Suprapubic skin (tissue), 4 donors: ENCODE measurements around the gene CEND1. TPM values are rescaled to one million over a fixed set of nuclear protein-coding genes. Genes with fewer than 3 reads are reported as not detected.

Source experiments
- DNase-seq, 2 donors: peaks; one replicate each; pipeline ENCODE4 v3.0.0-alpha.2; 2019; ENCODE audit warnings: low spot score in 2 of 2
- H3K27ac ChIP-seq: fragments of 200-600 bp; sonication (generic); one replicate; pipeline ENCODE4 v1.5.1; 2019
- H3K27me3 ChIP-seq: fragments of 200-600 bp; sonication (generic); one replicate; pipeline ENCODE4 v1.5.1; 2019
- H3K36me3 ChIP-seq: fragments of 200-600 bp; sonication (generic); one replicate; pipeline ENCODE4 v1.5.1; 2019
- H3K4me1 ChIP-seq: fragments of 200-600 bp; sonication (generic); one replicate; pipeline ENCODE4 v1.5.1; 2019
- H3K4me3 ChIP-seq: fragments of 200-600 bp; sonication (generic); one replicate; pipeline ENCODE4 v1.5.1; 2019; ENCODE audit warnings: mild to moderate bottlenecking
- H3K9me3 ChIP-seq: fragments of 200-600 bp; sonication (generic); one replicate; pipeline ENCODE4 v1.5.1; 2019
- EP300 ChIP-seq: sonication (generic); formaldehyde crosslinking; IDR thresholded peaks from one replicate; pipeline ENCODE4 v1.6.1; 2017; ENCODE audit warnings: antibody characterized with exemption
- POLR2A ChIP-seq, 2 donors: fragments of 450-650 bp; IDR thresholded peaks; one replicate each; pipeline ENCODE4 v1.6.1; 2017; ENCODE audit warnings: antibody characterized with exemption in 2 of 2, mild to moderate bottlenecking in 2 of 2, moderate library complexity in 2 of 2
- POLR2AphosphoS5 ChIP-seq, 3 donors: sonication (generic); formaldehyde crosslinking; IDR thresholded peaks; one replicate each; pipeline ENCODE4 v1.6.1; 2017; ENCODE audit warnings: antibody characterized with exemption in 3 of 3
- WGBS: methylation state at CpG from one replicate; pipeline ENCODE4 v1.1.5; 2018; 5-methylcytosine and 5-hydroxymethylcytosine counted together
- total RNA-seq, 4 donors: library from RNA; depleted of rRNA; stranded (reverse); fragments of >200 nt; gene quantifications; one replicate each; pipeline ENCODE4 v1.1.0, GENCODE V29; 2016
- TF ChIP-seq, protein P1 (sequence below), 2 donors: fragments of 200-600 bp in 1 of 2; fragments of 450-650 bp in 1 of 2; sonication (generic) in 1 of 2; IDR thresholded peaks; one replicate each; pipeline ENCODE4 v1.5.1; 2016 to 2019; ENCODE audit warnings: antibody characterized with exemption in 2 of 2, mild to moderate bottlenecking in 1 of 2, moderate library complexity in 1 of 2

Gene CEND1
- total RNA-seq, 4 donors from 2014 or later: not detected

DNA sequence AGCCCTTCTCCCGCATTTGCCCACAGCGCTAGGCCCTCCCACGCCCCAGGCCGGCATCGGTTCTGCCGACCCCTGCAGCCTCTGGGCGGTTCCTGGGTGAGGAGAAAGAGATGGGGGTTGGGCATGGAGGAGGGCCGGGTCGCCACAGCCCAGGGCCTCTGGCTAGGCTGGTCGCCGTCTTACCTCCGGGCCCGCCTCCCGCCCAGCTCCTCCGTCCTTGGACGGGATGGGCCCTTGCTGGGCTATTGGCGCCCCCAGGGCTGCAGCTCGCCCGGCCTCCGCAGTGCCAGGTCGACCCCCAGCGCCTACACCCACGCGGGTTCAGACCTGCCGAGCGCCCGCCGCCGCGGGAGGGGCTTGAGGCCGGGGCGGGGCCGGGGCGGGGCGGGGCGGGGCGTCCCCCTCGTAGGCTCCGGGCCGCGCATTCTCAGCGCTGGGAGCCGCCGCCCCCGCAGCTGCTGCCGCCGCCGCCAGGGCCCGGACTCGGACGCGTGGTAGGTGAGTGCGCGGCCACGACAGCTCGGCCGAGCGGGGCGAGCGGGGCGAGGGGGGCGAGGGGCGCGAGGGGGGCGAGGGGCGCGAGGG, 42.7 kb upstream of the CEND1 start, which contains the start of gene CD151:
Gene CD151 (plus strand): TSS at position 424 of the 585 bp plus-strand sequence. CDS start 3,118 bp downstream, outside the sequence.
- H3K9me3 ChIP-seq: no peaks in the 10 kb centered on the region
- TF ChIP-seq POLR2A (IDR thresholded peaks at IDR 0.05): no peak
- TF ChIP-seq, protein P1, sequence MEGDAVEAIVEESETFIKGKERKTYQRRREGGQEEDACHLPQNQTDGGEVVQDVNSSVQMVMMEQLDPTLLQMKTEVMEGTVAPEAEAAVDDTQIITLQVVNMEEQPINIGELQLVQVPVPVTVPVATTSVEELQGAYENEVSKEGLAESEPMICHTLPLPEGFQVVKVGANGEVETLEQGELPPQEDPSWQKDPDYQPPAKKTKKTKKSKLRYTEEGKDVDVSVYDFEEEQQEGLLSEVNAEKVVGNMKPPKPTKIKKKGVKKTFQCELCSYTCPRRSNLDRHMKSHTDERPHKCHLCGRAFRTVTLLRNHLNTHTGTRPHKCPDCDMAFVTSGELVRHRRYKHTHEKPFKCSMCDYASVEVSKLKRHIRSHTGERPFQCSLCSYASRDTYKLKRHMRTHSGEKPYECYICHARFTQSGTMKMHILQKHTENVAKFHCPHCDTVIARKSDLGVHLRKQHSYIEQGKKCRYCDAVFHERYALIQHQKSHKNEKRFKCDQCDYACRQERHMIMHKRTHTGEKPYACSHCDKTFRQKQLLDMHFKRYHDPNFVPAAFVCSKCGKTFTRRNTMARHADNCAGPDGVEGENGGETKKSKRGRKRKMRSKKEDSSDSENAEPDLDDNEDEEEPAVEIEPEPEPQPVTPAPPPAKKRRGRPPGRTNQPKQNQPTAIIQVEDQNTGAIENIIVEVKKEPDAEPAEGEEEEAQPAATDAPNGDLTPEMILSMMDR (IDR thresholded peaks at IDR 0.05): peak in 1 of 2 donors; percentile 15
- H3K27ac ChIP-seq: peak within 1 kb of the TSS; percentile 94
- peaks cover 80% of the 10 kb centered on the region for H3K4me1 ChIP-seq
- WGBS: no CpG with 5 or more reads among the region's 67 CpGs
- peaks cover 16% of the 10 kb centered on the region for H3K36me3 ChIP-seq
- DNase-seq: no peak
- peak within 1 kb of the TSS; percentile 85 for H3K4me3 ChIP-seq
- peaks cover 6% of the 10 kb centered on the region for H3K27me3 ChIP-seq

DNA sequence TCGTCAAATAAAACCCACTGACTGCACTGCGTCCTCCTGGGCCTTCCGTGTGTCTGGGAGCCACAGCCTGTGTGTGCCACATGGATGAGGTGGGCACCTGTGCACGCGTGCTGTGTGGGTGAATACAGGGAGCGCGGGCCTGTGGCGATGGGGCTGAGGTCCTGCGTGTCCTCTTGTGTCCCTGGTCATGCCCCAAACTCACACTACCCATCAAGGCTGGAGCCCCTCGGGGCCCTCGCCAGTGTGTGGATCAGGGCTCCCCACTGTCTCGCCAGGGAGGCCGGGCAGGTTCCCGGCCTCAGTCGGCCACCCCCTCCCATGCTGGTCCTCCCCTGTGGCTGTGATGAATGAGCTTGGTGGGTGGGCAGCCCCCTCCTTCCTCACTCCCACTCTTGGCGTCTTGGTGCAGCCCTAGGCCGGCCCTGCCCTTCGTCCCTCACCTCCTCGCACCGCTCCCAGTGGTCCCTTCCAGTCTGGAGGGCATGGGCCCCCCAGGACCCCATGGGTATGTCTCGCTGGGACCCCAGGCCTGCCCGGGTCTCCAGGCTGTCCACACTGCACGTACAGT, 42.2 kb upstream of the CEND1 start:
- Histone ChIP-seq H3K4me3 (peak overlapping the region; percentile 85), H3K4me1 (peaks cover 83% of the 10 kb centered on the region), H3K27ac (no peak overlapping the region), H3K36me3 (peaks cover 10% of the 10 kb centered on the region), H3K27me3 (peaks cover 10% of the 10 kb centered on the region), H3K9me3 (no peaks in the 10 kb centered on the region)
- DNase-seq: no peak
- WGBS: 74% methylated on average over 5 of the region's 23 CpGs
- TF ChIP-seq EP300 (no peak), POLR2AphosphoS5 (IDR thresholded peaks at IDR 0.05) (no peak), POLR2A (IDR thresholded peaks at IDR 0.05) (no peak)
- TF ChIP-seq, protein P1 (IDR thresholded peaks at IDR 0.05): no peak

DNA sequence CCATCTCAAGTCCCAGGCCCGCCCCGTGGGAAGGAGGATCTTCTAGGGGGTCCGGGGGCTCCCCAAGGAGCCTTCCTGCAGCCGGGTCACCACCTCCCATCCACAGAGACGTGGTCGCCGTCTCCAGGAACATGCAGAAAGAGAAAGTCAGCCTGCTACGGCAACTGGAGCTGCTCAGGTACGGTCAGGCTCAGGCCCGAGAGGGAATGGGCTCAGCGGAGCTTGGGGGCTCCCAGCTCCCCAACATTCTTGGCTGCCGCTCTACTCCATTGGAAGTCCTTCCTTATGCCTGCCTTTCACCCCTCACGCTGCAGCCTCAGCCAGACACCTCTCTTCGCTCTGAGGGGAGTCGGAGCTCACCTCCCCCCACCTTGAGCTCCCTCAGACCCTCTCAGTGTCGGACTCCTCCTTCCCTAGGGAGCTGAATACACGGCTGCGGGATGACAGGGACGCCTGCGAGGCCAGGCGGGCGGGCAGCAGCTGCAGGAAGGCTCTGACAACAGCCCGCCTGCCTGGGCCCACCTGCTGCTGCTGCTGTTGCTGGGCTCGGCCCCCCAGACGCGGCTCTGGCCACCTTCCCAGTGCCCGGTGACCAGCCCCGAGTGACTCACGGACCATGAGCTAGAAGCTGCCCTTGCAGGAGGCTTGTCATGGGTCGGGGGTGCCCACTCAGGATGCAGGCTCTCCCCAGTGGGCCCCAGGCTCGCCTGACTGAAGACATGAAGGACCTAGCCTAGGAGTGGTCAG, 41.4 kb upstream of the CEND1 start:
- DNase-seq: no peak
- H3K27me3 ChIP-seq: peaks cover 13% of the 10 kb centered on the region
- 59% methylated on average over 6 of the region's 31 CpGs for WGBS

DNA sequence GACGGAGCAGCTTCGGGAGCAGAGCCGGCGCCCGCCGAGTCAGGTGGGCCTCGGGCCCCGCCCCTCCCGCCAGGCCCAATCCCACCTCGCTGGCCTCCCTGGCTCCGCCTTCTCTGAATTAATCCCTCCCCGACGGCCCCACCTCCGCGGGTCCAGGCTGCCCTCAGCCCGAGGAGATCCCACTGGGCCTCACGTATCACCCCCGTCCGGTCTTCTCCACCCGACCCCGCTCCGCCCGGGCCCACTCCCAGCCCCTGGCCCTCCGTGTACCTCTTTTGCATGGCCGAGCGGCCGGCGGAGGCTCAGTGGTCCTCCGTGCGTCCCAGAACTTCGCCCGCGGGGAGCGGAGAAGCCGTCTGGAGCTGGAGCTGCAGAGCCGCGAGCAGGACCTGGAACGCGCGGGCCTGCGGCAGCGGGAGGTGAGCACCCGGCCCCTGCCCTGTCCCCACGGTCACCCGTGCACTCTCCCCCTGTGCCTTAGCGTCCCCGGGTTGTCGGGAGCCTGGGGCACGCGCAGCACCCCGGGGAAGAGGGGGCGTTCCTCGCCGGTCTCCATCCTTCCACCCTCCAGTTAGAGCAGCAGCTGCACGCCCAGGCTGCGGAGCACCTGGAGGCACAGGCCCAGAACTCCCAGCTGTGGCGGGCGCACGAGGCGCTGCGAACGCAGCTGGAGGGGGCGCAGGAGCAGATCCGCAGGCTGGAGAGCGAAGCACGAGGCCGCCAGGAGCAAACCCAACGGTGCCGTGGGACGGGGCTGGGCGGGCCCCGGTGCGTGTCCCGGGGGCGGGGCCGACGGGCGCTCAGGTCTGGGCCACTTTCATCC, 40.6 kb upstream of the CEND1 start:
- DNase-seq: no peak
- no peak for TF ChIP-seq EP300
- no peak for TF ChIP-seq POLR2A (IDR thresholded peaks at IDR 0.05)
- no peak for TF ChIP-seq POLR2AphosphoS5 (IDR thresholded peaks at IDR 0.05)
- TF ChIP-seq, protein P1 (IDR thresholded peaks at IDR 0.05): no peak
- Histone ChIP-seq H3K36me3 (peaks cover under 1% of the 10 kb centered on the region), H3K4me1 (peaks cover 90% of the 10 kb centered on the region), H3K4me3 (peak overlapping the region; percentile 45), H3K27ac (no peak overlapping the region), H3K27me3 (peaks cover 13% of the 10 kb centered on the region), H3K9me3 (no peaks in the 10 kb centered on the region)
- 13% methylated on average over 25 of the region's 78 CpGs for WGBS

More for the DNA sequence above, 41.4 kb upstream of the CEND1 start:
- Histone ChIP-seq H3K36me3 (peaks cover 3% of the 10 kb centered on the region), H3K9me3 (no peaks in the 10 kb centered on the region), H3K4me3 (peak overlapping the region; percentile 45), H3K4me1 (peaks cover 86% of the 10 kb centered on the region), H3K27ac (no peak overlapping the region)
- TF ChIP-seq EP300: no peak
- TF ChIP-seq POLR2AphosphoS5 (IDR thresholded peaks at IDR 0.05): no peak
- TF ChIP-seq POLR2A (IDR thresholded peaks at IDR 0.05): no peak
- TF ChIP-seq, protein P1 (IDR thresholded peaks at IDR 0.05): no peak
